RWPE2 (cell line): ENCODE measurements around the gene PEX11A.

Source experiments
- ATAC-seq: fragments of 200-7000 bp; cut with Tn5 transposase; 3 replicates; pipeline ENCODE4 v1.9.1; 2021; ENCODE audit warnings: low read depth
- DNase-seq: peaks from one replicate; pipeline ENCODE4 v3.0.0-alpha.2; 2020; ENCODE audit warnings: low spot score
- H3K27ac ChIP-seq: fragments of 450-650 bp; 2 replicates; pipeline ENCODE4 v1.5.1; 2017; ENCODE audit warnings: mild to moderate bottlenecking; ENCODE audit not compliant: poor library complexity, severe bottlenecking
- H3K27me3 ChIP-seq: fragments of 250-450 bp; sonication (Bioruptor Pico); 2 replicates; pipeline ENCODE4 v1.5.1; 2021; ENCODE audit warnings: mild to moderate bottlenecking, moderate library complexity; ENCODE audit not compliant: insufficient read depth, poor library complexity, severe bottlenecking
- H3K36me3 ChIP-seq: fragments of 250-450 bp; sonication (Bioruptor Pico); 2 replicates; pipeline ENCODE4 v1.5.1; 2020; ENCODE audit warnings: low read depth, mild to moderate bottlenecking, moderate library complexity
- H3K4me1 ChIP-seq: fragments of 250-450 bp; sonication (Bioruptor Pico); 2 replicates; pipeline ENCODE4 v1.5.1; 2021; ENCODE audit warnings: mild to moderate bottlenecking, moderate library complexity; ENCODE audit not compliant: insufficient read depth, poor library complexity, severe bottlenecking
- H3K4me3 ChIP-seq: fragments of 250-450 bp; sonication (Bioruptor Pico); 2 replicates; pipeline ENCODE4 v1.5.1; 2021; ENCODE audit warnings: mild to moderate bottlenecking, moderate library complexity; ENCODE audit not compliant: severe bottlenecking
- H3K9me3 ChIP-seq: fragments of 250-450 bp; sonication (Bioruptor Pico); 2 replicates; pipeline ENCODE4 v1.5.1; 2021; ENCODE audit warnings: mild to moderate bottlenecking, moderate library complexity; ENCODE audit not compliant: severe bottlenecking
- TF ChIP-seq, protein P1 (sequence below): fragments of 450-650 bp; IDR thresholded peaks from one replicate; pipeline ENCODE4 v1.5.1; 2017; ENCODE audit warnings: mild to moderate bottlenecking, moderate library complexity; ENCODE audit not compliant: poor library complexity, severe bottlenecking

PEX11A gene

DNA sequence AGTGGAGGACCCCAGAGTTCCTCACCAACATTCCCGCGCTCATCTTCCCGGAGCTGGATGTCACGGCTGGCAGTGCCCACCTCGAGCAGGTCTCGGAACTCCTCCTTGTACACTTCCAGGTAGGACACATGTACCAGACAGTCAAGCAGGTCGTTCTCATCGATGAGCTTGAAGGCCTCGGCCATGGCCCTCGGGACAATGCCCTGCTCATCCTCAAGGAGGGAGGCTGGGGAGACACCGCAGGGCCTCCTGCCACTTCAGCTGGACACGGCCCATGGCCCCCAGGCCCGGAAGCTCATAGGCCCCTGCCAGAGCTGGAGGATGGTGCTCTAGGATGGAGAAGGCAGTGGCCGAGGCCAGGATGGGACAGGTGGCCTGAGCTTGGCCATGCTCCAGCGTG lies 40.8 kb downstream of the PEX11A start:
- no peak overlapping the region for H3K4me3 ChIP-seq
- H3K4me1 ChIP-seq = no peaks in the 10 kb centered on the region
- no peaks in the 10 kb centered on the region for H3K27me3 ChIP-seq
- TF ChIP-seq, protein P1, sequence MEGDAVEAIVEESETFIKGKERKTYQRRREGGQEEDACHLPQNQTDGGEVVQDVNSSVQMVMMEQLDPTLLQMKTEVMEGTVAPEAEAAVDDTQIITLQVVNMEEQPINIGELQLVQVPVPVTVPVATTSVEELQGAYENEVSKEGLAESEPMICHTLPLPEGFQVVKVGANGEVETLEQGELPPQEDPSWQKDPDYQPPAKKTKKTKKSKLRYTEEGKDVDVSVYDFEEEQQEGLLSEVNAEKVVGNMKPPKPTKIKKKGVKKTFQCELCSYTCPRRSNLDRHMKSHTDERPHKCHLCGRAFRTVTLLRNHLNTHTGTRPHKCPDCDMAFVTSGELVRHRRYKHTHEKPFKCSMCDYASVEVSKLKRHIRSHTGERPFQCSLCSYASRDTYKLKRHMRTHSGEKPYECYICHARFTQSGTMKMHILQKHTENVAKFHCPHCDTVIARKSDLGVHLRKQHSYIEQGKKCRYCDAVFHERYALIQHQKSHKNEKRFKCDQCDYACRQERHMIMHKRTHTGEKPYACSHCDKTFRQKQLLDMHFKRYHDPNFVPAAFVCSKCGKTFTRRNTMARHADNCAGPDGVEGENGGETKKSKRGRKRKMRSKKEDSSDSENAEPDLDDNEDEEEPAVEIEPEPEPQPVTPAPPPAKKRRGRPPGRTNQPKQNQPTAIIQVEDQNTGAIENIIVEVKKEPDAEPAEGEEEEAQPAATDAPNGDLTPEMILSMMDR = no peak
- H3K9me3 ChIP-seq = no peaks in the 10 kb centered on the region
- H3K36me3 ChIP-seq = 0 out of 2 replicates have a peak, but pooled peaks cover 2% of the 10 kb centered on the region
- ATAC-seq (no peak), DNase-seq (peak; percentile 72)
- no peak overlapping the region for H3K27ac ChIP-seq

DNA sequence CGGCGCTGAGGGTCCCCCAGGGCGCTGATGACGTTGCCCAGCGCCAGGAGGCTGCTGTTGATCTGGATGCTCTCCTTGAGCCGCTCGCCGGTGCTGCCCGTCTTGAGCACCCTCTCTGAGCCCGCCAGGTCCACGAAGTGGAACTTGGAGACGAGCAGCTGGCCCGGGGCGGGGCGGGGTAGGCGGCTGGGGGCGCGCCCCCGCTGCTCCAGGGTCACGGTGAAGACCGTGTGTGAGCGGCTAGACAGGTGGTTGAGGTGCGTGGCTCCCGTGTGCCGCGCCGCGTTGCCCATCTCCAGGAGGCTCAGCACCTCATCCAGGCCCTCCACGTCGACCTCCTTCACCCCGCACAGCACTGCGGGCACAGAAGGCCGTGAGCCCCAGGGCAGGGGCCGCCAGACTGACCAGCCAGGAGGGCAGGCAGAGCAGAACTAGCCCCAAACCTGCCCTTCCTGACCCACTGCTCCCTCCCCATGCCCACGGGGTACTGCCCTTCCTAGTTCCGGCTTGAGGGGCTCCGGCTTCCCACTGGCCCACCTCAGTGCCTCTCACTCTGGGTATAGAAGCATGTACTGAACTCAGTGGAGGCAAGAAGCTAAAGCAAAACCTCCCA lies 41.4 kb downstream of the PEX11A start:
- no peak overlapping the region for H3K4me3 ChIP-seq
- H3K27me3 ChIP-seq = no peaks in the 10 kb centered on the region
- ATAC-seq (no peak), DNase-seq (peak; percentile 72)
- peaks cover 7% of the 10 kb centered on the region; the same call in 1 of the 2 replicates for H3K36me3 ChIP-seq
- TF ChIP-seq, protein P1 = no peak
- no peak overlapping the region for H3K27ac ChIP-seq
- no peaks in the 10 kb centered on the region for H3K9me3 ChIP-seq
- H3K4me1 ChIP-seq = no peaks in the 10 kb centered on the region

DNA sequence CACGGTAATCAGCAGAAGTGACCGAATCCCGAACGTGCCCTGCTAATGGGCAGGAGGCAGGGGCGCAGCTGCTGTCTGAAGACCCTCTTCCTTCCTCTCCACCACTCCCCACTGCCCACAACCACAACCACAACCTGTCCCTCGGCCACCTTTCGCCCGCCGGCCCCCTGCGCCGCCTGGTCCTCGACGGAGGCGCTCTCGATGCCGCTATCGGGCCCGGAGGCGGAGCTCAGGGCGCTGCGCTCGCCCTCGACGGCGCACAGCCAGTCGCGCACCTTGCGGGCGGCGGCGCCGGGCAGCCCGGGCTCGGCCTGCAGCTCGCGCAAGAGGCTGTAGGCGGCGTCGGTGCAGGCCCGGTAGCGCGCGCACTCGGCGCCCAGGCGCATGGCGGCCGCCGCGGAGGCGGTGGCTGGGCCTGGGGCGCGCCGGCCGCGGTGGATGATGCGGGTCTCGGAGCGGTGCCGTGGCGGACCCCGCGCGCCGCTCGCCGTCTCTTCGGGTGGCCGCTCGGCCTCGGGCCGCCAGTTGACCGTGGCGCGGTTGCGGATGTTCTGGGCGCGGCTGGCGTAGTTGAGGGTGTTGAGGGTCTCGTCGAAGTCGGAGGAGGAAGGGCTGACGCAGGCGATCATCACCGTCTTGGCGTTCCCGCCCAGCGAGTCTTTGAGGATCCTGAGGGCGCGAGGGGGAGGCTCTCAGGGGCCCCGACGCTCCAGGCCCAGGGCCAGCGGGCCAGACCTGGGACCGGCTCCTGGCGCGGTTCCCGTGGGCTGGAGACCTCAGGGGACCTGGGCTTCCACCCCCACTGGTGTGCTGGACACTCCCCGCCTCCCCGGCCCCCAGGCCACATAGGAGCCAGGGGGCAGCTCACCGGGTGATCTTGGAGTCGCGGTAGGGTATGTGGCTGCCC lies 42.2 kb downstream of the PEX11A start:
- DNase-seq (peak; percentile 72), ATAC-seq (no peak)
- H3K27ac ChIP-seq = no peak overlapping the region
- TF ChIP-seq, protein P1 = no peak
- H3K4me1 ChIP-seq = no peaks in the 10 kb centered on the region
- H3K36me3 ChIP-seq = peaks cover 9% of the 10 kb centered on the region; the same call in 1 of the 2 replicates
- H3K27me3 ChIP-seq = no peaks in the 10 kb centered on the region
- no peak overlapping the region for H3K4me3 ChIP-seq
- H3K9me3 ChIP-seq = no peaks in the 10 kb centered on the region

DNA sequence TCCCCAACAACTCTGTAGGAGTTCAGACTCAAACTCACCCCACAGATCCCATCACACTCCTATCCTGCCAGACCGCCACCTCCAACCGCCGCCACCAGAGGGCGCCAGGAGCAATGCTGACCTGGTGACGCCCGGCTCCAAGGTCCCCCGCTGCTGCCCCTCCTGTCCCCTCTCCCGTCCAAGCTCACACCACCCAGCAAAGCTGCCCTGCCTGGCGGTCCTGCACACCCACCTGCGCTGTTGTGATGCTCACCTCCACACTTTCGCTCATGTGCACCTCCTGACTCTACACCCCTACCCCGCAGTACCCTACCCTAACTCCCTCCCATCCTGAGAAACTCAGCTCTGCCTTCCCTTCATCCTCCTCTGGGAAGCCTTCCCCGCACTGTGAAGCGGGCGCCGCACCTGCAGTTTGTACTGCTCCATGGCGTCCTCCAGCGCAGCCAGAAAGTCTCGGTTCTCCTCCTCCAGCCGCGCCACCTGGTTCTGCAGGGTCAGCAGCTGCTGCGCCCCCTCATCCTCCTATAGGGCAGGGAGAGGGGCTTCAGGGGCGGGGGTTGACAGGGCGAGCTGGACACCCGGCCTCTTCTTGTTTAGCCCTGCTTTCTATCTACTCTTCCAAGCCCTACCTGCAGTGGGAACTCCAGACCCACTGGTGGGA lies 43.2 kb downstream of the PEX11A start:
- Histone ChIP-seq H3K4me3 (no peak overlapping the region), H3K9me3 (no peaks in the 10 kb centered on the region), H3K27ac (no peak overlapping the region), H3K27me3 (no peaks in the 10 kb centered on the region), H3K36me3 (peaks cover 18% of the 10 kb centered on the region; the same call in 1 of the 2 replicates), H3K4me1 (no peaks in the 10 kb centered on the region)
- ATAC-seq (peak; percentile 83), DNase-seq (peak; percentile 87)
- TF ChIP-seq, protein P1 = peak; percentile 98
